Measurements from ENCODE around the gene SMIM24.
"Not testable (repeated sequence)": the region's sequence is repeated elsewhere in the genome, so short reads cannot be mapped to it uniquely, and the experiment has no call there.

Gene SMIM24

DNA sequence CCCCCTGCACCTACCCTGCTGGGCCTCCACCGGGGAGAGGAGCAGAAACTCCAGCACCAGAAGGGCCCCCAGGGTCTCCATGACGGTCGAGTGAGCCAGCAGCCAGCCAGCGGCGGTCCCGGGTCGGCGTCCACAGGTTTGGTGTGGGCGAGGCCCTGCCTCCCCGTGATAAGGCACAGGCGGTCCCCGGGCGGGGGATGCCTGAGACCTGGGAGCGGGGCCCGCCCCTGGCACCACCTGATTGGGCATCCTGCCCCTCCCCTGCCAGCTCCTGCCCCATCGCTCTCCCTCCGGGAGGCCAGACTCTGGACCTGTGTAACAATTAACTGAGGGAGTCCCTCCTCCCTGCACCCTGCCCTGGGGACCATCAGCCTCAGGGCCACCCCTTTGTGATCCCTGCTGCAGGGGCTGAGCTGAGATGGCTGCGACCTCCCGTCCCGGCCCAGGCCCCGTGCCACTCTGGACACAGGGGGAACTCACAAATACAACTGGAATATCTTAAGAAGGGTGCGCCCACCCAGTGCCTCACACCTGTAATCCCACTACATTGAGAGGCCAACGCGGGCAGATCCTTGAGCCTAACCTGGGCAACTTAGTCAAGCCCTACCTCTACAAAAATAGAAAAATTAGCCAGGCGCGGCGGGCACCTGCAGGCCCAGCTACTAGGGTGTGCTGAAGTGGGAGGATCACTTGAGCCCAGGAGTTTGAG is at the start of gene SMIM24:
Gene SMIM24 (minus strand): TSS at position 143 of the 709 bp plus-strand sequence. CDS start 62 bp downstream, at position 81.
- no peak for DNase-seq

DNA sequence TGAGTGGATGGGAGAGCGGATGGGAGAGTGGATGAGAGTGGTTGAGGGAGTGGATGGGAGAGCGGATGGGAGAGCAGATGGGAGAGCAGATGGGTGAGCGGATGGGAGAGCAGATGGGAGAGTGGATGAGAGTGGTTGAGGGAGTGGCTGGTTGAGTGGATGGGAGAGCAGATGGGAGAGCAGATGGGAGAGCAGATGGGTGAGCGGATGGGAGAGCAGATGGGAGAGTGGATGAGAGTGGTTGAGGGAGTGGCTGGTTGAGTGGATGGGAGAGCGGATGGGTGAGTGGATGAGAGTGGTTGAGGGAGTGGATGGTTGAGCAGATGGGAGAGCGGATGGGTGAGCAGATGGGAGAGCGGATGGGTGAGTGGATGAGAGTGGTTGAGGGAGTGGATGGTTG is 49.0 kb upstream of the SMIM24 start:
- DNase-seq = not testable (repeated sequence)

DNA sequence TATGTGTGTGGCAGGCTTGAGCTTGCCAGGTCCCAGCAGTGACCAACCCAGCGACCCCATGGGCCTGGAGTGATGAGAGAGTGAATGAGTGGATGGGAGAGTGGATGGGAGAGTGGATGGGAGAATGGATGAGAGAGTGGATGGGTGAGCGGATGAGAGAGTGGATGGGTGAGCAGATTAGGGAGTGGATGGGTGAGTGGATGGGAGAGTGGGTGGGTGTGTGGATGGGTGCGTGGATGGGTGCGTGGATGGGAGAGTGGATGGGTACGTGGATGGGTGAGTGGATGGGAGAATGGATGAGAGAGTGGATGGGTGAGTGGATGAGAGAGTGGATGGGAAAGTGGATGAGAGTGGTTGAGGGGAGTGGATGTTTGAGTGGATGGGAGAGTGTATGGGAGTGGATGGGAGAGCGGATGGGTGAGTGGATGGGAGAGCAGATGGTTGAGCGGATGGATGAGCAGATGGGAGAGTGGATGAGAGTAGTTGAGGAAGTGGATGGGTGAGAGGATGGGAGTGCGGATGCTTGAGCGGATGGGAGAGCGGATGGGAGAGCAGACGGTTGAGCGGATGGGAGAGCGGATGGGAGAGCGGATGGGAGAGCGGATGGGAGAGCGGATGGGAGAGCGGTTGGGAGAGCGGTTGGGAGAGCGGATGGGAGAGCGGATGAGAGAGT is 48.4 kb upstream of the SMIM24 start:
- DNase-seq = no peak

DNA sequence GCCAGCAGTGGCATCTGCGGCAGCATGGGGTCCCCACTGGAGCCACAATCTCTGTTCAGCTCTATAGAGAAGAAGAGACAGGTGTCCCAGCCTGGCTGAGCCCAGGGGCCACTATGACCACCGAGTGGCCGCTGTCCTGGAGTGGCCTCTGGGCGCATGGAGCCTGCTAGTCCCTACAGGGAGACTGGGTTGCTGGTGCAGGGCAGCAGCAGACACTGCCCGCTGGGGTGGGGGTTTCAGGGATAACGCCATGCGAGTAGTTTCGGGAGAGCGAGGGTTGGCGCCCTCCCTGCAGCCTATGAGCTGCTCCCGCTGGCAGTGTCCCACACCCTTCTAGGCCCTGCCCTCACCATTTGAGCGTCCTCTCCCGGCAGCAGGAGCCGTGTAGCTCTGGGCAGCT is 47.8 kb upstream of the SMIM24 start:
- no peak for DNase-seq

DNA sequence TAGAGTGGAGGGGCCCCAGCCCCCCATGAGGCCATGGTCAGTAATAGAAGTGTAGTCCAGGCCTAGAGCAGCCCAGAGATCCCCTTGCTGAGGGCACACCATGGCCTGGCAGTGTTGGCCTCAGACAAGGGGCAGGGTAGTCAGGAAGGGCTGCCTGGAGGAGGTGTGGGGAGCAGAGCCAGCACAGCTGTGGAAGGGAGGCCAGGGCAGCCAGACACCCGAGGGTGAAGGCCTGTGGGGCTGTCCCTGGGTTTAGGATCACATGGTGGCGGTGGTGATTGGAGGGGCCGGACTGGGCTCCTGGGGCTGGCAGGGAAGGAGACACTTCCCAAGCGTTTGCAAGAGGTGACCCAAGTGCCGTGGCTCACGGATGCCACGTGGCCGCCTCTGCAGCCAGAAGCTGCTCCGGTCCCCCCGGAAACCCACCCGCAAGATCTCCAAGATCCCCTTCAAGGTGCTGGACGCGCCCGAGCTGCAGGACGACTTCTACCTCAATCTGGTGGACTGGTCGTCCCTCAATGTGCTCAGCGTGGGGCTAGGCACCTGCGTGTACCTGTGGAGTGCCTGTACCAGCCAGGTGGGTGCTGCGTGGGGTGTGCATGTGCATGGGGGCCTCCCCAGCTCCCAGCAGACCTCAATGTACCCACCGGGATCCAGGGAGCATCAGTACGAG is 47.0 kb upstream of the SMIM24 start:
- no peak for DNase-seq

DNA sequence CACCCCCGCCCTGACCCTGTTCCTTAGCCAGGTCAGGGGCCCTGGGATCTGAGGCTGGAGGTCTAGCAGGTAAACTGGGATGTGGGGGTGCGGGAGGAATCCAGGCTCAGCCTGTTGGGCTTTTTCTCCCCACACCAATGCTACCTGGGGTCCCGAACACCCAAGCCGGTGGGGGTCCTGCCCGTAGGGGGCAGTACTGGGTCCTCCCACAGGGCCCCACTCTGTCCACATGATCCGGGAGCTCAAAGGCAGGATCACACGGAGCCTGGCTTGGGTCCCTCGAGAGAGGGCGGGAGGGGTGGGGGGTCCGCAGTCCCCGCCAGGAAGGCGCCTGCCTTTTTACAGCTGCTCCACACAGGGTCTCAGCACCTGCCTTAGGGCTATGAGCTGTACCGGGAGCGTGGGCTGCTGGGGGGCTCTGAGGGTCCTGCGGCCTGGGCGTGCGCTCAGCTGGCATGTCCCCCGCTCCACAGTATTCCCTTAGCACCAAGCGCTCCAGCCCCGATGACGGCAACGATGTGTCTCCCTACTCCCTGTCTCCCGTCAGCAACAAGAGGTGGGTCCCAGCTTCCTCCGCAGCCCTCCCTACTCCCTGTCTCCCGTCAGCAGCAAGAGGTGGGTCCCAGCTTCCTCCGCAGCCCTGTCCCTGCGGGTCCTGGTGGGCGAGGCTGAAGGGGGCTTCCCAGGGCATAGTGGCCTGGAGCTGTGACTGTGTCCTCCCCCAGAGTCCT is 46.3 kb upstream of the SMIM24 start:
- no peak for DNase-seq

DNA sequence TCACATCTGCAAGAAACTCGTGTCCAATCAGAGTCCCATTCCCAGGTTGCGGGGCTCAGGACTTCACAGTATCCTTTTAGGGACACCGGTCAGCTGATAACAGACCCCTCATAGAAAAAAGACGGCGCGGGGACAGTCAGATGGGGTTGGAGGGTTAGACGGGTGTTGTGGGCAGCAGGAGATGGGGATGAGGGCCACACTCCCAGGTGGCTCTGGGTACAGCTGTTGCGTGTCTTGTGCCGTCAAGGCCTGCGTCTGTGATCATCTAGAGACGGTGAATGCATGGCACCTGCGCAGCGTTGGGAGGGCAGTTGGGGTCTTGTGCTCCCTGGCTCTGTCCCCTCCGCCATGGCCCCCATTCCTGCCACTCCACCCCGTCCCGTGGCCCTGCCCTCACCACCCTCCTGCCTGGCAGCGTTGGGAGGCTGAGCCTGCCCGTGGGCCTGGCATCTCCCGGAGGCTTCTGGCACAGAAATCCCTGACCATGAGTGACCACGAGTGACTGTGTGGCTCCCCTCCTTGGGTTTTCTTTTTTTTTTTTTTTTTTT is 44.7 kb upstream of the SMIM24 start:
- no peak for DNase-seq

DNA sequence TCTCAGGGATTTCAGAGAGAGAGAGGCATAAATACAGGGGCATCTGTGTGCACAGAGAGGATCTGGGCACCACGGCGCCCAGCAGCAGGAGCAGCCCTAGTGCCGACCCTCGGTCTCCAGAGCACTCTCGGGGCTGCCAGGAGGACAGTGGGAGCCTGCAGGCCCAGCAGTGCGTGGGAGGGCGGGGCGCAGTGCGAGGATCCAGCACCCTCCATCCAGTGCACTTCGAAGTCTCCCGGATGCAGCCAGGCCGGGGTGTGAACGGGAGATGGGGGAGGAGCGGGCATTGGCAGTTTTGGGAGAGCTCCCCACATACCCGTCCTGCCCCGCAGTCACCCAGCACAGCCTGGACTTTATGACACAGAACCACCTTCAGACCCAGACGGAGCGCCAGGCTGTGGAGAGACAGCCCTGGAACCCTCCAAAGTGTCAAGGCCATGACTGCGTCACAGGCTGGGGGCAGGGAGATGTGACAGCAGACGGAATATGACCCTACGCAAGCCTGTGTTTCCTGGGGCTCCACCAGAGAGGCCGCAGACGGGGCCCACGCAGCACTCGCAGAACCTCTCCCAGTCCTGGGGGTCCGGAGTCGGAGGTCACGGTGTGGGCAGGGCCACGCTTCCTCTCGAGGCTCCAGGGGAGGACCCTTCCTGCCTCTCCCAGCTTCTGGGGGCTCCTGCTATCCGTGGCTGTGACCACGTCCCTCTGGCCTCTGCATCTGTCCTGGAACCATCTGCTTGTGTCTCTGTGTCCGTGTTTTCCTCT is 43.9 kb upstream of the SMIM24 start:
- no peak for DNase-seq

DNA sequence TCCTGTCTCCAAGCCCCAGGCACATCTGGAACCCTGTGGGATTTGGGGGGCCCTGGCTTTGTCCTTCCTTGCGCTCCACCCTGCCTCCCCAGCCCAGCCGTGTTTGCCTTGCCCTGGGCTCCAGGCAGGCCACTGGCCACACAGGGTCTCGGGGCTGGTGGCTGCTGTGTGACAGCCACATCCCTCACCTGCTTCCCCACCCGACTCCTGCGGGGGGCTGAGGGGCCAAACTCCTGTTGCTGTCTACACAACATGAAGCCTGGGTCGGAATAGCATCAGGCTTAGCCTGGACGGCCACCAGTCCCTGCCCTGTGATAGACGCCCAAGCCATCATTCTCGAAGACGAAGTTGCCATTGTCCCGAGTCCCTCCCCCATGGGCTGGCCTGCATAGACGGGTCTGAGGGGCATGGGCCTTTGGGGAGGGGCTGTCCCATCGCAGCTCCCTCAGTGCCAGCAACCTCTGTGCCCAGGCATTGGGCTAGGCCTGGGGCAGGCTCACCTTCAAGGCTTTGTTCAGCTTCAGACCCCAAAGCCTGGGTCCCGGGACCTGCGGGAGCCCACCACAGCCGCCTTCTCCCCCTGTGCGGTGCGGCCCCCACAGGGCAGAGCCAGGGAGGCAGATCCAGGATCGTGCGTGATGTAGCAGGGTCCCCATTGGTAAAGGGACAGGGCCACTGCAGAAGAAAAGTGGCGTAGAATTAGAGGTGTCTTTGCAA is 43.2 kb upstream of the SMIM24 start:
- DNase-seq = no peak

DNA sequence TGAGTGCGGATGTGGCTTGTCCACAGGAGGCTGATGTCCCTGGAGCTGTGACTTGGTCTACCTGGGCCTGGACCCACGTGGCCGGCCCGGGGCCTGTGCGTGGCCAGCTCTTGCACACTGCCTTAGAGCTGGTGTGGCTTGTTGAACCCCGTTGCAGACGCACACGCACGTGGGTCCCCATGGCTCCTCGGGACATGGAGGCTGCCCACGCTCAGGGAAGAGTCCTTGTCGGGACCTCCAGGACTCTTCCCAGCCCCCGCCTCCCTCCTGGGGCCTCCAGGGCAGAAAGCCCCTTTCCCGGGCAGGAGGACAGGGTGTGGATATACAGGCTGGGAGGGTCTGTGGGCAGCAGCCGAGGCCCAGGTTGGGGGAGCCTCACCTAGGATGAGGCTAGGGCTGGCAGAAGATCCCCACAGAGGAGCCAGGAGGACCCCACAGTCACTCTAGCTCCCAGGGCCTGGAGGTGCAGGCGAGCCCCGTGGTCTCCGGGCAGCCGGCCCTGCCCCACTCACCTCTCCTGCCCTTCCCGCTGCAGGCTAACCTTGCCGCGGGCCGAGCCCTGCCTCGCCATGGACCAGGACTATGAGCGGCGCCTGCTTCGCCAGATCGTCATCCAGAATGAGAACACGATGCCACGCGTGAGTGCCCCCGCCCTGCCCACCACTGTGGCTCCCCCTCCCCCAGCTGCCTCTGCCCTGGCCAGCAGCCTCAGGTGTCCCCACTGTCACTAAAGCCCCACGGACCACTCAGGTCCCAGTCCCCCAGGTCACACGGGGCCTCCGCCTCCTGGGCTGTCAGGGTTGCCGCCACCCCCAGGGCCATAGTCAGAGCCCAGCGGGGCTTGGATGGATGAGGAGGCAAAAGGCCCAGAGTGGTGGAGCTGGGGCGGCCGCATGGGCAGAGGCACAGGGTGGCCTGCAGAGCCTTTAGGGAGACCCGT is 42.4 kb upstream of the SMIM24 start:
- no peak for DNase-seq

DNA sequence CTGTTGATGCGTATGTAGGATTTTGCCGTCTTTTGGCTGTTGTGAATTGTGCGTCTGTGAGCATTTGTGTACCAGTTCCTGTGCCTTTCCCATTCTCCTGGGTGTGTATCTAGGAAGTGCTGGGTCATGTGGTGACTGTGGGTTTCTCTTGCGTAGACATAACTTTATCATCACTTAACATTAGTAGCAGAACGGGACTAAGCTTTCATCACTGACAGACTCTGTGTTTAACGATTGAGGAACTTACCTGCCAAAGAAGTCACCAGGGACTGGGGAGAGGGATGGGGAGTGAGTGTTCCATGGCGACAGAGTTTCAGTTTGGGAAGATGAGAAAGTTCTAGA is 40.8 kb upstream of the SMIM24 start:
- no peak for DNase-seq

DNA sequence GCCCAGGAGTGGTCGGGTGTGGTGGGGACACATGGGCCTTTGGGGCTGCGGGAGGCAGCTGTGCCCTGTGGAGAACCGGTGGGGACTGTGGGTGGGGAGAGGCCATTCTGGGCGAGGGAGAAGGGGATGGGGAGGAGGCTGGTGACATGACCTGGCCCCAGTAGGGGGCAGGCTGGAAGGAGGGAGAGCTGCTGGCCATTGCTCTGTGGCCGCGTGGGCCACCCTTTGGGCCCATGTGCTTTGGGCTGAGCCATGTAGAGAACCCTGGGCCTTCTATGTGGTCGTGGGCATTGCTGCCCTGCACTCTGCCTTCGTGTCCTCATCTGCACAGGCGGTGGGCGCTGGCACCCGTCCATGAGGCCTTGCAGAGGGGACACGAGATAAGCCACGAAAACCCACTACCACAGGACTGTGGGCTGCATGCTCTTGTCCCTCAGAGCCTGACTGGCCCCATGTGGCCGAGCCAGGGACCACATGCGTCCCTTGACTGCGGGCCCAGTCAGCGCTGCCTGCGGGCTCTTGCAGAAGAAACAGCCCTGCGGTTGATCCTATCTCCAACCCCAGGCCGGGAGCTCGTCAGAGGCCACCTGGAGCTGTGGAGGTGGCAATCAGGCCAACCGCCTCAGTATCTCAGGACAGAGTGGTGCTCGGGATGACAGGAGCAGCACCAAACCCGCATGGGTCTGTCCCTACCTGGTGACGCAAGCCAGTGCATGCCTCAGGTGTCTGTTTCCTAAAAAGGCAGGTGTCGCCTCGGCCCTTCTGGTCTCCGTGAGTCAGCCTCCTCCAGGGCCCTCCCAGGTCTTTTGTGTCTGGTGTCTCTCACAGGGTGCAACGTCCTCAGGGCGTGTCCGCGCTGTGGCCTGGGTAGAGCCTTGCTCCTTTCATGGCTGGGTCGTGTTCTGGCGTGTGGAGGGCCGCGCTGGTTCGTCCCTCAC is 40.1 kb upstream of the SMIM24 start:
- DNase-seq = no peak

DNA sequence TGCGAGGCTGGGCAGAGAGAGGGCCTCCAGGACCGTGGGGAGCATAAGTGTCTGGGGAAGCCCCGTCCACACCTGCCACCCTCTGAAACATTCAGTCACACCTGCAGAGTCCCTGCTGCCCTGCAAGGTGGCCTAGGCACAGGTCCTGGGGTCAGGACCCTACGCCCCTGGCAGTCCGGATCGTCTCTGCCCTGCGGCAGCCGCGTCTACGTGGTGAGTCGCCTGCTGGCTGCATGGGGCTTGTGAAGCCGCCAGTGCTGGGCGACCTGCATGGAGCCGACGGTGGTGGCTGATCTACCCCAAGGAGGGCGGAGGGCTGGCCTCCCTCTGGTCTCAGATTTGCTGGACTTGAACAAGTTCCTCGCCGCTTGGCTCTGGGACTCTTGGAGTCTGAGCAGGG is 38.8 kb upstream of the SMIM24 start:
- no peak for DNase-seq

DNA sequence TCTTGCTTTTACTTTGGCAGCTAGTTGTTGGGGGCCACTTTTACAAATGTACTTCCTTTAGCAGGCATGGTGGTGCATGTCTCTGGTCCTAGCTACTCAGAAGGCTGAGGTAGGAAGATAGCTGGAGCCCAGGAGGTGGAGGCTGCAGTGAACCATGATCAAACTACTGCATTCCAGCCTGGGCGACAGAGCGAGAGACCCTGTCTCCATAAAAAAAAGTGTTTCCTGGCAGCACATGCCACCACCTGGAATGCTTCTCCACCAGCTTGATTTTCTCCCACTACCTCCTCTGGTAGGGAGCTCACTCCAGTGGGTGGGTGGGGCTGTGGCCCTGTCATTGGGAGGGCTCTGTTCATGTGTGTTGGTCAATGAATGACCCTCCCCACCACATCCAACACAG is 38.3 kb upstream of the SMIM24 start:
- DNase-seq = no peak

DNA sequence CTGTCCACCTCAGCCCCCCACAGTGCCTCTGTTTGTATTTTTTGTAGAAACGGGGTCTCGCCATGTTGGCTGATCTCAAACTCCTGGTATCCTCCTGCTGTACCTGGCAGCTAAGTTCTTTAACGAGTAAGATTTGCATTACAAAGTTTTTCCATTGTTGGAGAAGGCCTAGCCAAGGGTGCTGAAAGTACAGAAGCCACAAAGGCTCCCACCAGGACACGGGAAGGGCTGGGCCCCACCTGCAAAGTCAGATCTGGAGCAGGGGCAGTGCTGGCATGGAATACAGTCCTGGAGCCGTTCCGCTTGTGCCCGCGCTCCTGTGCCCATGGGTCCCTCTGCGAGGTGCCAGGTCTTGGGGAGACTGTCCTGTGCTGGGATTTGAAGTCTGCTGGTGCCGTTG is 37.9 kb upstream of the SMIM24 start:
- no peak for DNase-seq

DNA sequence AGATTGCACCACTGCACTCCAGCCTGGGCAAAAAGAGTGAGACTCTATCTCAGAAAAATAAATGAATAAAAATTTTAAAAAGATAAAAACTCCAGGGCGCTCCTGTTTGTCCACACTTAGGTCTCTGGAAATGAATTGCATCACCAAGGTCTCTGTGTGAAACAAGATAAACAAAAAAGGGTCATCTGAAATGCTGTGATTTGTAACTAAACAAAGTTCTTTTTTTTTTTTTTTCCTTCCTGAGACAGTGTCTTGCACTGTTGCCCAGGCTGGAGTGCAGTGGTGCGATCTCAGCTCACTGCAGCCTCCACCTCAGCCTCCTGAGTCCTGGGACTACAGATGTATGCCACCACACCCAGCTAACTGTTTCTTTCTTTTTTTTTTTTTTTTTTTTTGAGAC is 37.3 kb upstream of the SMIM24 start:
- no peak for DNase-seq

DNA sequence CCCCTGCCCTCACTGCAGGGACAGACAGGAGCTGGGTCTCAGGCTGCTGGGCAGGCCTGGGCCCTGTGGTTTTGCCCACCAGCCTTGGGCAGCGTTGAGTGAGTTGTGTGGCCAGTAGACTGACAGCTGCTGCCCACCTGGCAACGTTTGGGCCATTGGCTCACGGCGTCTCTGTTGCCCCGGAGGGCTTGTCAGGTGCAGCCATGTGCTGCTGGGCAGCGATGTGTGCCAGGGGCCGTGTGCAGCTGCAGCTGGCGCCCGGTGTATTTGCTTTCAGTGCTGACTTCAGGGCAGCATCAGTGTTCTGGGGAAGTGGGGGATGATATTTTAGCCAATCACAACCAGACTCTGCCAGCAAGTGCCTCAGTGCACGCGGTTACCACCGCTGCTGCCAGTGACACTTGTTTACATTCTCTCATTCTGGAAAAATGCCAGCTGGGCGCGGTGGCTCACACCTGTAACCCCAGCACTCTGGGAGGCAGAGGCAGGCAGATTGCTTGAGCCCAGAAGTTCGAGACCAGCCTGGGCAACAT is 36.4 kb upstream of the SMIM24 start:
- DNase-seq = no peak

DNA sequence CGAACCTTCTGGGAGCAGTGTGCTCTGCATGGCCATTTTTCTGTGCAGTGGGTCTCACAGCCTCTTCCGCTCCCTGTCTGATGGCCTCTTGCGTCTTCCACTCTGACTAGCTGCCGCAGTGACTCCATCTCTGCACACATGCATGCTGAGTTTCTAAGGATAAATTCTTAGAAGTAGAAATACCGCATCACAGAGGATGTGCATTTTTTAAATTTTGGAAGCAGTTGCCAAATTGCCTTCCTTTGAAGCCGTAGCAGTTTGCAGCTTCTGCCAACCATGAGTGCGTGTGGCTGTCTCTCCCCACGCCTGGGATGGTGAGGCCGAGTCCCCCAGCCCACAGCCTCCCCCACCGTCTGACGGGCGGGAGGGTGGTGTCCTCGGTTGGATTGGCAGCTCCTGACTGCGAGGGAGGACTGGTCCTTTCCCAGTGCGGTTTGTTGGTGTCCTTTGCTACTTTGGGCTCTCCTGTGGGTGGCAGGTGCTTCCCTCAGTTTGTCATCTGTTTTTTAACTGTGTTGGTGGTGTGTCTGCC is 35.6 kb upstream of the SMIM24 start:
- no peak for DNase-seq

DNA sequence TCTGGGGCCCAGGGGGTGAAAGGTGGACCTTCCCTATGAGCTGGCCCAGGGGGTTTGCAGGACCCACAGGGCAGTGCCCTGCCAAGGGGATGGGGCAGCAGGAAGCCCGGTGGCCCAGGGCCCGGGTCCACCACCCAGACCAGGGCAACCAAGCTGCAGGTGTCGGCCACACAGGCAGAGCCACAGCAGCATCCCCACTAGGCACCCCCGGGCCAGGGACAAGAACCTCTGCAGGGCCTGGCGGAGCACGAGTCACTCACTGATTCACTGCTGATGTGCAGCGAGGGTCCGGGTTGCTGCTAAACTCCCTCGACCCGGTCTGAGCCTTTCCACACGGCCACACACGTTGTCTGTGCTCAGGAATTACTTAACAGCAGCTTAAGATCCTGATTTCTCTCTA is 34.6 kb upstream of the SMIM24 start:
- DNase-seq = no peak

Measured in inflammatory macrophage treated with lipopolysaccharide for 1 hour (primary cell).